Ascending aorta (tissue), 2 donors: ENCODE measurements around the gene CFAP97D1. TPM values are rescaled to one million over a fixed set of nuclear protein-coding genes. Genes with fewer than 3 reads are reported as not detected.

Source experiments
- DNase-seq, 2 donors: peaks; one replicate each; pipeline ENCODE4 v3.0.0-alpha.2; 2019; ENCODE audit warnings: low spot score in 2 of 2
- H3K27ac ChIP-seq, 2 donors: fragments of 200-600 bp; sonication (generic); one replicate each; pipeline ENCODE4 v1.5.1; 2016 to 2017; ENCODE audit warnings: mild to moderate bottlenecking in 1 of 2
- H3K27me3 ChIP-seq: fragments of 200-600 bp; sonication (generic); one replicate; pipeline ENCODE4 v1.5.1; 2017
- H3K36me3 ChIP-seq, 2 donors: fragments of 200-600 bp; sonication (generic); one replicate each; pipeline ENCODE4 v1.5.1; 2016
- H3K4me1 ChIP-seq, 2 donors: fragments of 200-600 bp; sonication (generic); one replicate each; pipeline ENCODE4 v1.5.1; 2016 to 2017; ENCODE audit warnings: mild to moderate bottlenecking in 1 of 2
- H3K4me3 ChIP-seq, 2 donors: fragments of 200-600 bp; sonication (generic); one replicate each; pipeline ENCODE4 v1.5.1; 2016 to 2017; ENCODE audit warnings: mild to moderate bottlenecking in 1 of 2
- H3K9me3 ChIP-seq, 2 donors: fragments of 200-600 bp; sonication (generic); one replicate each; pipeline ENCODE4 v1.5.1; 2016
- CTCF ChIP-seq, 3 experiments: fragments of 200-600 bp in 2 of 3; fragments of 450-650 bp in 1 of 3; sonication (generic) in 2 of 3; IDR thresholded peaks; one replicate each; pipeline ENCODE4 v1.5.1; 2016 to 2019; ENCODE audit warnings: antibody characterized with exemption in 3 of 3, mild to moderate bottlenecking in 1 of 3, moderate library complexity in 1 of 3
- intact Hi-C: fragments of 100-400 bp; cut with DNase I; formaldehyde crosslinking; loops from one replicate; pipeline ENCODE4 v1.15.1; 2023
- total RNA-seq: library from RNA; depleted of rRNA; stranded (reverse); fragments of >200 nt; gene quantifications from one replicate; pipeline ENCODE4 v1.1.0, GENCODE V29; 2016

Gene CFAP97D1
- total RNA-seq, 1 donor from 2014 or later, result not detected

- Histone ChIP-seq H3K36me3 (no peaks in the 10 kb centered on the region), H3K27me3 (no peaks in the 10 kb centered on the region), H3K4me1 (peaks cover 6 to 17% of the 10 kb centered on the region in 2 donors), H3K4me3 (peak overlapping the region; percentile 32 to 47), H3K9me3 (no peaks in the 10 kb centered on the region), H3K27ac (peak overlapping the region in 1 of 2 donors; percentile 27)
- intact Hi-C loops, result loop anchor here (5.0 kb wide), 1 partner anchor 178 kb away; no protein-coding TSS in a partner anchor
- no peak for TF ChIP-seq CTCF (IDR thresholded peaks at IDR 0.05)
- no peak for DNase-seq
Measured at GRCh38 chr17:43754947-43755346, 25.3 kb upstream of the CFAP97D1 start.

GRCh38 chr17:43755389-43755875 lies 24.8 kb upstream of the CFAP97D1 start:
- no peaks in the 10 kb centered on the region for H3K27me3 ChIP-seq
- H3K4me1 ChIP-seq, result peaks cover 6 to 18% of the 10 kb centered on the region in 2 donors
- intact Hi-C loops, result loop anchor here (5.0 kb wide), 1 partner anchor 178 kb away; no protein-coding TSS in a partner anchor

GRCh38 chr17:43756201-43756600 lies 24.0 kb upstream of the CFAP97D1 start:
- no peak overlapping the region for H3K4me3 ChIP-seq
- no peaks in the 10 kb centered on the region for H3K9me3 ChIP-seq
- DNase-seq, result no peak
- peaks cover 6 to 24% of the 10 kb centered on the region in 2 donors for H3K4me1 ChIP-seq
- no peak overlapping the region for H3K27ac ChIP-seq
- no peaks in the 10 kb centered on the region for H3K36me3 ChIP-seq
- intact Hi-C loops, result loop anchor here (5.0 kb wide), 1 partner anchor 179 kb away; no protein-coding TSS in a partner anchor
- H3K27me3 ChIP-seq, result no peaks in the 10 kb centered on the region
- TF ChIP-seq CTCF (IDR thresholded peaks at IDR 0.05), result no peak

More at GRCh38 chr17:43755389-43755875, 24.8 kb upstream of the CFAP97D1 start:
- no peaks in the 10 kb centered on the region for H3K9me3 ChIP-seq
- no peak for TF ChIP-seq CTCF (IDR thresholded peaks at IDR 0.05)
- H3K27ac ChIP-seq, result peak overlapping the region; percentile 15 to 27
- H3K36me3 ChIP-seq, result no peaks in the 10 kb centered on the region
- peak overlapping the region; percentile 32 to 47 for H3K4me3 ChIP-seq
- DNase-seq, result peak in 1 of 2 donors; percentile 71

GRCh38 chr17:43757171-43757660 lies 23.0 kb upstream of the CFAP97D1 start:
- Histone ChIP-seq H3K9me3 (no peaks in the 10 kb centered on the region), H3K4me3 (no peak overlapping the region), H3K36me3 (no peaks in the 10 kb centered on the region), H3K27me3 (no peaks in the 10 kb centered on the region), H3K4me1 (peaks cover 6 to 24% of the 10 kb centered on the region in 2 donors), H3K27ac (no peak overlapping the region)
- TF ChIP-seq CTCF (IDR thresholded peaks at IDR 0.05), result no peak
- no peak for DNase-seq
- intact Hi-C loops, result loop anchor here (5.0 kb wide), 1 partner anchor 180 kb away; no protein-coding TSS in a partner anchor

- Histone ChIP-seq H3K36me3 (no peaks in the 10 kb centered on the region), H3K4me1 (peaks cover 6 to 24% of the 10 kb centered on the region in 2 donors), H3K27me3 (no peaks in the 10 kb centered on the region), H3K4me3 (peak overlapping the region in 1 of 2 donors; percentile 10), H3K27ac (peak overlapping the region in 1 of 2 donors; percentile 50), H3K9me3 (no peaks in the 10 kb centered on the region)
- DNase-seq, result no peak
- no peak for TF ChIP-seq CTCF (IDR thresholded peaks at IDR 0.05)
- intact Hi-C loops, result loop anchor here (5.0 kb wide), 1 partner anchor 181 kb away; no protein-coding TSS in a partner anchor
Measured at GRCh38 chr17:43758086-43758485, 22.1 kb upstream of the CFAP97D1 start.
